Loucy (cell line): ENCODE measurements around the gene NMT1.

Experiments used
- CTCF ChIP-seq: fragments of 200-600 bp; sonication (generic); conservative IDR thresholded peaks from 2 replicates; pipeline ENCODE4 v1.5.1; 2014; ENCODE audit warnings: mild to moderate bottlenecking, antibody characterized with exemption, low read length
- EZH2phosphoT487 ChIP-seq: fragments of 200-600 bp; IDR thresholded peaks from 2 replicates; pipeline ENCODE4 v1.6.1; 2018; ENCODE audit warnings: antibody characterized with exemption, mild to moderate bottlenecking, moderate library complexity, borderline replicate concordance

GRCh38 chr17:45155029-45155428, 93.9 kb downstream of the NMT1 start:
- TF ChIP-seq CTCF: no peak
- no peak for TF ChIP-seq EZH2phosphoT487
